Measurements from ENCODE around the gene TP73.

Gene TP73

GRCh38 chr1:3727042-3727824 is 74.9 kb downstream of the TP73 start:
- Histone ChIP-seq H3K9me3 (ENCODE audit: control insufficient read depth, insufficient read depth, low read depth, low read length) (no peaks in the 10 kb centered on the region), H3K27ac (ENCODE audit: low read depth, low read length) (no peak overlapping the region), H3K9ac (ENCODE audit: low read length) (no peak overlapping the region), H3K4me3 (ENCODE audit: low read depth, low read length) (no peak overlapping the region), H3K36me3 (ENCODE audit: control insufficient read depth, insufficient read depth, low read length) (no peaks in the 10 kb centered on the region), H3K4me1 (ENCODE audit: control insufficient read depth, insufficient read depth, low read length) (no peaks in the 10 kb centered on the region), H3K27me3 (ENCODE audit: control insufficient read depth, insufficient read depth, low read length) (peaks cover 16% of the 10 kb centered on the region; the same call in 1 of the 2 replicates)

DNA sequence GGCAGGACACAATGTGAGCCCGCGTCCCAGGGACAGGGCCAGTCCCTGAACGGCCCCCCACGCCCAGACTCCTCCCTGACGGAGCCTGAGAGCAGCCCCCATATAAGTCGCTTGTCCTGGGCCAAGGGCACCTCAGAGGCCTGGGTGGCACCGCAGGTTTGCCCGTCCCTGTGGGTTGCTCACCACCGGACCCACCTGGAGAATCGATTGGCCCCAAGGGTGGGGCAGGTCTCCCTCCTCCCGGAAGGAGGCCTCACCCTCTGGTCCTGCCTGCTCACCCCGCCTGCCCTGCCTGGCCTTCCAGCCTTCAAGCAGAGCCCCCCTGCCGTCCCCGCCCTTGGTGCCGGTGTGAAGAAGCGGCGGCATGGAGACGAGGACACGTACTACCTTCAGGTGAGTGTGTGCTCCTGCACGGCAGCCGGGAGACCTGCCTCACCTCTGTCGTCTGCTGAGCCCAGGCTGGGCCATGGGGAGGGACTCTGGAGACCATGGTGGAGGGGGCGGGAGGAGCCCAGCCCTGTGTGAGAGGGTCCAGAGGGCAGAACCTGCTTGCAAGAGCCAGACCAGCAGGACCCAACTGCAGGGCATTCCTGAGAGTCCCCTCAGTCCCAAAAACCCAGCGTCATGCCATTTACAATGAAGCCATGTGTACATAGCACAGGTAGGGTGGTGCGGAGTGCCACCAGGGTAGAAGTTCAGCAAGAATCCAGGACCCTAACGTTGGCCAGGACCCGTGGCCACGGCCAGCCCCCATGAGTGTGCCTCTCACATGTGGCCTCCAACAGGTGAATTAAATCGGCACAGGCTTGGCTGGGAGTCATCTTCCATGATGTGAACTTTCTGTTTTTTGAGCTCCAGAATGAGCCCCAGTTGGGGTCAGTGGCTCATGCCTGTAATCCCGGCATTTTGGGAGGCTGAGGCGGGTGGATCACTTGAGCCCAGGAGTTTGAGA is 75.8 kb downstream of the TP73 start:
- Histone ChIP-seq H3K4me1 (ENCODE audit: control insufficient read depth, insufficient read depth, low read length) (peaks cover 3% of the 10 kb centered on the region; the same call in 1 of the 2 replicates), H3K27me3 (ENCODE audit: control insufficient read depth, insufficient read depth, low read length) (peaks cover 16% of the 10 kb centered on the region; the same call in 1 of the 2 replicates), H3K4me3 (ENCODE audit: low read depth, low read length) (no peak overlapping the region), H3K36me3 (ENCODE audit: control insufficient read depth, insufficient read depth, low read length) (no peaks in the 10 kb centered on the region), H3K9me3 (ENCODE audit: control insufficient read depth, insufficient read depth, low read depth, low read length) (no peaks in the 10 kb centered on the region), H3K9ac (ENCODE audit: low read length) (no peak overlapping the region), H3K27ac (ENCODE audit: low read depth, low read length) (no peak overlapping the region)

GRCh38 chr1:3729594-3730542 is 77.6 kb downstream of the TP73 start:
- no peaks in the 10 kb centered on the region for H3K9me3 ChIP-seq (ENCODE audit: control insufficient read depth, insufficient read depth, low read depth, low read length)
- peaks cover 16% of the 10 kb centered on the region; the same call in 1 of the 2 replicates for H3K27me3 ChIP-seq (ENCODE audit: control insufficient read depth, insufficient read depth, low read length)
- H3K27ac ChIP-seq (ENCODE audit: low read depth, low read length), result no peak overlapping the region
- H3K4me1 ChIP-seq (ENCODE audit: control insufficient read depth, insufficient read depth, low read length), result peaks cover 13% of the 10 kb centered on the region; the same call in 1 of the 2 replicates
- H3K4me3 ChIP-seq (ENCODE audit: low read depth, low read length), result no peak overlapping the region
- no peak overlapping the region for H3K9ac ChIP-seq (ENCODE audit: low read length)
- H3K36me3 ChIP-seq (ENCODE audit: control insufficient read depth, insufficient read depth, low read length), result no peaks in the 10 kb centered on the region

GRCh38 chr1:3730543-3731247 is 78.4 kb downstream of the TP73 start:
- peaks cover 13% of the 10 kb centered on the region; the same call in 1 of the 2 replicates for H3K4me1 ChIP-seq (ENCODE audit: control insufficient read depth, insufficient read depth, low read length)
- peaks cover 4% of the 10 kb centered on the region for H3K36me3 ChIP-seq (ENCODE audit: control insufficient read depth, insufficient read depth, low read length)
- H3K9ac ChIP-seq (ENCODE audit: low read length), result no peak overlapping the region
- no peak overlapping the region for H3K4me3 ChIP-seq (ENCODE audit: low read depth, low read length)
- no peaks in the 10 kb centered on the region for H3K9me3 ChIP-seq (ENCODE audit: control insufficient read depth, insufficient read depth, low read depth, low read length)
- H3K27me3 ChIP-seq (ENCODE audit: control insufficient read depth, insufficient read depth, low read length), result peaks cover 16% of the 10 kb centered on the region; the same call in 1 of the 2 replicates
- no peak overlapping the region for H3K27ac ChIP-seq (ENCODE audit: low read depth, low read length)

DNA sequence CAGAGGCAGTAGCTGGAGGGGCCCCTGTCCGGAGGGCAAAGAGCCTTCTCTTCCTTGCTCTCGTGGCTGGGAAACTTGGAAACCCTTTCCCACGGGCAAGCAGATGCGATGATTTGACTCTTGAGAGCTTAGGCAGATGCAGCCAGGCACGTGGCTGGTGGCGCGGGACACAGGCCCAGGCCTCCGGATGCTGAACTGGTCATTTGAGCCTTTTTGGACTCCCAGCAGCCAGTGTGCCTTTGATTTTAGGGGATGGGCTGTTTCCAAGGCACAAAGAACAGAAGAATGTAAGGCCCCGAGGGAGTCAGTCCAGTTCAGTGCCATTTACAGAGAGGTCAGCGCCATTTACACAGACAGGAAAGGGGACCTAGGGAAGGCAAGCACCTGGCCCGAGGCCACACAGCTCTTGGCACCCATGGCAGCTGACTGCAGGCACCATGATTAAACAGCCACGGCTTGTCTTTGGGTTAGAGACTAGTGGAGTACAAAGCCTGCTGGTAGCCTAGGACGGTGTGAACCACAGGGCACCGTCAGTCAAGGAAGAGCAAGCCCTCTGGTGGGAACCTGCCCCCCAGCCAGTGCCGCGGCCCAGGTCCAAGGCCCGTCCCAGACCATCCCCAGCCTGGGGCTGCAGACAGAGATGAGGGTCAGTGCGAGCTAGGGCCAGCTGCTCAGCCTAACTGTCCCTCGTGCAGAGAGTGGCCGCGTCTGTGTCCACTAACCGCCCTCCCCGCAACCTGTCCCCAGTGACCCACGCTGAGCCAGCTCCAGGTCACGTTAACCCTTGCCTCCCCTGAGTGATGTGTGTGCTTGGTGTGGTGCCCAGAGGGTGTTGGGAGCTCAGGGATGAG is 79.5 kb downstream of the TP73 start:
- peaks cover 15% of the 10 kb centered on the region for H3K36me3 ChIP-seq (ENCODE audit: control insufficient read depth, insufficient read depth, low read length)
- H3K9me3 ChIP-seq (ENCODE audit: control insufficient read depth, insufficient read depth, low read depth, low read length), result no peaks in the 10 kb centered on the region
- no peak overlapping the region for H3K9ac ChIP-seq (ENCODE audit: low read length)
- peaks cover 16% of the 10 kb centered on the region; the same call in 1 of the 2 replicates for H3K27me3 ChIP-seq (ENCODE audit: control insufficient read depth, insufficient read depth, low read length)
- peaks cover 13% of the 10 kb centered on the region; the same call in 1 of the 2 replicates for H3K4me1 ChIP-seq (ENCODE audit: control insufficient read depth, insufficient read depth, low read length)
- no peak overlapping the region for H3K27ac ChIP-seq (ENCODE audit: low read depth, low read length)
- H3K4me3 ChIP-seq (ENCODE audit: low read depth, low read length), result no peak overlapping the region

DNA sequence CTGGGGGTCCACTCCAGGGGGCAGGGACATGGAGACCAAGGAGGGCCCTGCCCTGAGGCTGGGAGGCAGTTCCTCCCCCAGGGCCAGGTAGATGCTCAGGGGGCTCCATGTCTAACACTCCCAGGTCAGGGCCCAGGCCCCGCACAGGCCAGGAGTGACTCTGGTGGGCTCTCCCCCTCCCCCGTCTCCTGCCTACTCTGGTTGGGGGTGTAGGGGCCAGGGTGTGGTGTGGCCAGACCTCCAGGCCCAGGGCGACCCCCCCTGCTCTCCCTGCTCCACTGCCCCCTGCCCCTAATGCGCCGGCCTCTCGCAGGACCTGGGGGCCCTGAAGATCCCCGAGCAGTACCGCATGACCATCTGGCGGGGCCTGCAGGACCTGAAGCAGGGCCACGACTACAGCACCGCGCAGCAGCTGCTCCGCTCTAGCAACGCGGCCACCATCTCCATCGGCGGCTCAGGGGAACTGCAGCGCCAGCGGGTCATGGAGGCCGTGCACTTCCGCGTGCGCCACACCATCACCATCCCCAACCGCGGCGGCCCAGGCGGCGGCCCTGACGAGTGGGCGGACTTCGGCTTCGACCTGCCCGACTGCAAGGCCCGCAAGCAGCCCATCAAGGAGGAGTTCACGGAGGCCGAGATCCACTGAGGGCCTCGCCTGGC is 80.2 kb downstream of the TP73 start:
- Histone ChIP-seq H3K36me3 (ENCODE audit: control insufficient read depth, insufficient read depth, low read length) (peaks cover 22% of the 10 kb centered on the region), H3K4me1 (ENCODE audit: control insufficient read depth, insufficient read depth, low read length) (peaks cover 13% of the 10 kb centered on the region; the same call in 1 of the 2 replicates), H3K9ac (ENCODE audit: low read length) (peak overlapping the region; percentile 7), H3K27ac (ENCODE audit: low read depth, low read length) (no peak overlapping the region), H3K27me3 (ENCODE audit: control insufficient read depth, insufficient read depth, low read length) (peaks cover 14% of the 10 kb centered on the region; the same call in 1 of the 2 replicates), H3K9me3 (ENCODE audit: control insufficient read depth, insufficient read depth, low read depth, low read length) (no peaks in the 10 kb centered on the region), H3K4me3 (ENCODE audit: low read depth, low read length) (peak overlapping the region; percentile 42)

DNA sequence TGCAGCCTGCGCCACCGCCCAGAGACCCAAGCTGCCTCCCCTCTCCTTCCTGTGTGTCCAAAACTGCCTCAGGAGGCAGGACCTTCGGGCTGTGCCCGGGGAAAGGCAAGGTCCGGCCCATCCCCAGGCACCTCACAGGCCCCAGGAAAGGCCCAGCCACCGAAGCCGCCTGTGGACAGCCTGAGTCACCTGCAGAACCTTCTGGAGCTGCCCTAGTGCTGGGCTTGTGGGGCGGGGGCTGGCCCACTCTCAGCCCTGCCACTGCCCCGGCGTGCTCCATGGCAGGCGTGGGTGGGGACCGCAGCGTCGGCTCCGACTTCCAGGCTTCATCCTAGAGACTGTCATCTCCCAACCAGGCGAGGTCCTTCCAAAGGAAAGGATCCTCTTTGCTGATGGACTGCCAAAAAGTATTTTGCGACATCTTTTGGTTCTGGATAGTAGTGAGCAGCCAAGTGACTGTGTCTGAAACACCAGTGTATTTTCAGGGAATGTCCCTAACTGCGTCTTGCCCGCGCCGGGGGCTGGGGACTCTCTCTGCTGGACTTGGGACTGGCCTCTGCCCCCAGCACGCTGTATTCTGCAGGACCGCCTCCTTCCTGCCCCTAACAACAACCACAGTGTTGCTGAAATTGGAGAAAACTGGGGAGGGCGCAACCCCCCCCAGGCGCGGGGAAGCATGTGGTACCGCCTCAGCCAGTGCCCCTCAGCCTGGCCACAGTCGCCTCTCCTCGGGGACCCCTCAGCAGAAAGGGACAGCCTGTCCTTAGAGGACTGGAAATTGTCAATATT is 81.0 kb downstream of the TP73 start:
- H3K36me3 ChIP-seq (ENCODE audit: control insufficient read depth, insufficient read depth, low read length), result peaks cover 28% of the 10 kb centered on the region
- H3K4me1 ChIP-seq (ENCODE audit: control insufficient read depth, insufficient read depth, low read length), result peaks cover 13% of the 10 kb centered on the region; the same call in 1 of the 2 replicates
- peaks cover 7% of the 10 kb centered on the region; the same call in 1 of the 2 replicates for H3K27me3 ChIP-seq (ENCODE audit: control insufficient read depth, insufficient read depth, low read length)
- H3K27ac ChIP-seq (ENCODE audit: low read depth, low read length), result no peak overlapping the region
- H3K9ac ChIP-seq (ENCODE audit: low read length), result peak overlapping the region; percentile 7
- H3K4me3 ChIP-seq (ENCODE audit: low read depth, low read length), result peak overlapping the region; percentile 42
- H3K9me3 ChIP-seq (ENCODE audit: control insufficient read depth, insufficient read depth, low read depth, low read length), result no peaks in the 10 kb centered on the region

GRCh38 chr1:3733883-3734589 is 81.7 kb downstream of the TP73 start:
- H3K27ac ChIP-seq (ENCODE audit: low read depth, low read length), result no peak overlapping the region
- H3K9me3 ChIP-seq (ENCODE audit: control insufficient read depth, insufficient read depth, low read depth, low read length), result no peaks in the 10 kb centered on the region
- peaks cover under 1% of the 10 kb centered on the region; the same call in 1 of the 2 replicates for H3K27me3 ChIP-seq (ENCODE audit: control insufficient read depth, insufficient read depth, low read length)
- no peak overlapping the region for H3K9ac ChIP-seq (ENCODE audit: low read length)
- peaks cover 36% of the 10 kb centered on the region for H3K36me3 ChIP-seq (ENCODE audit: control insufficient read depth, insufficient read depth, low read length)
- H3K4me1 ChIP-seq (ENCODE audit: control insufficient read depth, insufficient read depth, low read length), result peaks cover 13% of the 10 kb centered on the region; the same call in 1 of the 2 replicates
- H3K4me3 ChIP-seq (ENCODE audit: low read depth, low read length), result no peak overlapping the region
